GM19468 (cell line): Measurements from ENCODE around the gene LST1.

Experiments
- ATAC-seq: cut with Tn5 transposase; IDR thresholded peaks from one replicate; pipeline ENCODE4 v1.9.1; 2021; ENCODE audit warnings: mild to moderate bottlenecking, moderate library complexity, moderate number of reproducible peaks; ENCODE audit not compliant: unreplicated experiment; ENCODE audit errors: extremely low read depth

The LST1 gene

DNA sequence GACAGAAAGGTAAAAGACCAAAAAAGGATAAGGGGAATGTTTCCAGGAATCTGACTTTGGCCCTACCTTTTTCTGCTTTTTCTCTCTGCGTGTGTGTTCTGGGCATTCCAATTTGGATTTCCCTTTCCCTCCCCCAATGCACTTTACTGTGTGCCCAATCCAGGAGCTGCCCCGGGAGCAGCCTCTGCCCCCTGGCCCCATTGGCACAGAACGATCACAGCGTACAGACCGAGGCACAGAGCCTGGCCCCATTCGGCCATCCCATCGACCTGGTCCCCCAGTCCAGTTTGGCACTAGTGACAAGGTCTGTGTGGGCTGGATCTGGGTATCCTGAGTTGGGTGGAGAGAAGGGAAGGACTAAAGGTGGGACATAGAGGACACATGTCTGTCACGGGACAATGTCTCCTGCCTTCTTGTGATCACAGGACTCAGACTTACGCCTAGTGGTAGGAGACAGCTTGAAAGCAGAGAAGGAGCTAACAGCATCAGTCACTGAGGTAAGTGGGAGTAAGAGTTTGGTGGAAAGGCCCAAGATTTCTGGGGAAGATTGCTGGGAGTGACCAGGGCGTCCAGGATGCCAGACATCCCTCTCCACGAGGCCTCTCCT, 49.0 kb downstream of the LST1 start:
- no peak for ATAC-seq

DNA sequence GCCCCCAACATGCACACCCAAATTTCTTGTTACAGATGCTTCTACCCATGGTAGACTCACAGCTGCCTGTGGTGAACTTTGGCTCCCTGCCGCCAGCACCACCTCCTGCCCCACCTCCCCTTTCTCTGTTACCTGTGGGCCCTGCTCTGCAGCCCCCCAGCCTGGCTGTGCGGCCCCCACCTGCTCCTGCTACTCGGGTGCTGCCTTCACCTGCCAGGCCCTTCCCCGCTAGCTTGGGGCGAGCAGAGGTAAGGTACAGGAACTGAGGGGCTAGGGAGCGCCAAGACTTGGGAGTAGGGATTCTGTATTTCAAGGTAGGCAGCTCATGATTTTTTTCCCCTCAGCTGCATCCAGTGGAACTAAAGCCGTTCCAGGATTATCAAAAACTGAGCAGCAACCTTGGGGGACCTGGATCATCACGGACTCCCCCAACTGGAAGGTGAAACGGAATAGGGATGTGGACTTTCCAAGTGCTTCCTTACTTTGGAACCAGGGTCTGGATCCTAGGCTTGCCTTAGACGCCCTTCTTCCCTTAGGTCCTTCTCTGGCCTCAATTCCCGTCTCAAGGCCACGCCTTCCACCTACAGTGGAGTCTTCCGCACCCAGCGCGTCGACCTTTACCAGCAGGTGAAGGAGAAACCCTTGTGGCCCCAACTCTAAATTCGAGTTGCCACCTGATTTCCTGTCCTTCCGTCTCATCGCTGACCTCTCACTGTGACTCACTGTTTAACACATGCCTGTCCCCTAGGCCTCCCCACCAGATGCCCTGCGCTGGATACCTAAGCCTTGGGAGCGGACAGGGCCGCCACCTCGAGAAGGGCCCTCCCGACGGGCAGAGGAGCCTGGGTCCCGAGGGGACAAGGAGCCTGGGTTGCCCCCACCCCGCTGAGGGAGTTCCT, 50.9 kb downstream of the LST1 start:
- ATAC-seq, result no peak
